Effector memory CD8-positive, alpha-beta T cell (primary cell): Measurements from ENCODE around the gene CDH4.
"Not testable (repeated sequence)": the region's sequence is repeated elsewhere in the genome, so short reads cannot be mapped to it uniquely, and the experiment has no call there.

ENCODE experiments used
- ATAC-seq: fragments of 150-1000 bp; cut with Tn5 transposase; replicated peaks from 2 replicates; pipeline ENCODE4 v1.10.0; 2021; ENCODE audit warnings: mild to moderate bottlenecking, moderate library complexity
- DNase-seq, 3 experiments: peaks; one replicate each; pipeline ENCODE4 v3.0.0; 2021
- H3K27ac Mint-ChIP-seq, 2 donors: one replicate each; pipeline ENCODE4 v1.8.0; 2022; ENCODE audit warnings: mild to moderate bottlenecking in 2 of 2, mixed read lengths in 2 of 2, moderate library complexity in 2 of 2
- H3K27me3 Mint-ChIP-seq, 2 donors: one replicate each; pipeline ENCODE4 v1.8.0; 2022; ENCODE audit warnings: mixed read lengths in 2 of 2
- H3K36me3 Mint-ChIP-seq: one replicate; pipeline ENCODE4 v1.8.0; 2022; ENCODE audit warnings: mild to moderate bottlenecking, moderate library complexity, mixed read lengths; ENCODE audit not compliant: insufficient read depth
- H3K4me1 Mint-ChIP-seq, 2 donors: one replicate each; pipeline ENCODE4 v1.8.0; 2022; ENCODE audit warnings: low read depth in 2 of 2, mixed read lengths in 2 of 2
- H3K4me3 Mint-ChIP-seq, 2 donors: one replicate each; pipeline ENCODE4 v1.8.0; 2022; ENCODE audit warnings: mild to moderate bottlenecking in 2 of 2, mixed read lengths in 2 of 2, moderate library complexity in 2 of 2
- H3K9me3 Mint-ChIP-seq, 2 donors: one replicate each; pipeline ENCODE4 v1.8.0; 2022; ENCODE audit warnings: mixed read lengths in 2 of 2

CDH4 gene

DNA sequence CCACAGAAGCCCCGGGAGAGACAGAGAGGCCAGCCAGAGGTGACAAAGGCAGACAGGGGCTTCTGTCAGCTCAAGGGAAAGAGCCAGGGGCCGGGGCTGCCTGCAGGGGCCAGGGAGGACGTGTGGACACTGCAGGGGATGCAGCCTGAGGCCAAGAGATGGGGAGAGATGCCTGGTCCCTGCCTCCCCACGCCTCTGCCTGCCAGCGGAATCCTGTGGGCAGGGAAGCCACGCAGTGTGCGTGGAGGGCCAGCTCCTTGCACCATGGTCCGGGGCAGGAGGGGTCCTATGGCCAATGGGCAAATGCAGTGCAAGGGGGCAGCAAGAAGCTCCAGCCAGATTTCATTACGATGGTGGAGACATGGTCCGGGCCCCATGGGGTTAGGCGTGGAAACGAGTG lies 224.9 kb downstream of the CDH4 start:
- Mint-ChIP-seq H3K4me3 (no peak overlapping the region), H3K36me3 (no peaks in the 10 kb centered on the region)

DNA sequence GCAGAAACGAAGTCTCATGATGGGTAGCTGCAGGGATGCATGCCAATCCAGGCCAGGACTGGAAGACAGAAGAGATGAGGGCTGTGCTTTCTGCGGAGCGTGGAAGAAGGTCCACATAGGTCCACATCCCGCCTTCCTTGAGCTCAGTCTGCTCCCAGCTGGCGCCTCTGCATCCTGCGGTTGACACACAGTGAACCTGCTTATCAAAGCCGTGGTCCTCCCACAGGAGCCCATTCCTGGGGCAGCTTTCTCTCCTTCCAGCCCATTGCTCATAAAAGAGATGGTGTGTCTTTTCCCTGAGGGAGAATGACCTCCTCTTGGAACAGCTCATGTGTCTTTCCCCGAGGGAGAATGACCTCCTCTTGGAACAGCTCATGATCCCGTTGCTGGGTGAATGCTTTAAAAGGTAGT lies 225.4 kb downstream of the CDH4 start:
- Mint-ChIP-seq H3K4me3 (no peak overlapping the region), H3K27me3 (peaks cover 11 to 36% of the 10 kb centered on the region in 2 donors), H3K4me1 (no peaks in the 10 kb centered on the region), H3K9me3 (peaks cover 2 to 9% of the 10 kb centered on the region in 2 donors), H3K27ac (no peak overlapping the region), H3K36me3 (no peaks in the 10 kb centered on the region)
- DNase-seq, result no peak
- ATAC-seq, result no peak

More for the DNA sequence above, 224.9 kb downstream of the CDH4 start:
- no peaks in the 10 kb centered on the region for H3K4me1 Mint-ChIP-seq
- DNase-seq (no peak), ATAC-seq (no peak)
- peaks cover 2 to 9% of the 10 kb centered on the region in 2 donors for H3K9me3 Mint-ChIP-seq
- H3K27me3 Mint-ChIP-seq, result peaks cover 11 to 36% of the 10 kb centered on the region in 2 donors
- no peak overlapping the region for H3K27ac Mint-ChIP-seq

DNA sequence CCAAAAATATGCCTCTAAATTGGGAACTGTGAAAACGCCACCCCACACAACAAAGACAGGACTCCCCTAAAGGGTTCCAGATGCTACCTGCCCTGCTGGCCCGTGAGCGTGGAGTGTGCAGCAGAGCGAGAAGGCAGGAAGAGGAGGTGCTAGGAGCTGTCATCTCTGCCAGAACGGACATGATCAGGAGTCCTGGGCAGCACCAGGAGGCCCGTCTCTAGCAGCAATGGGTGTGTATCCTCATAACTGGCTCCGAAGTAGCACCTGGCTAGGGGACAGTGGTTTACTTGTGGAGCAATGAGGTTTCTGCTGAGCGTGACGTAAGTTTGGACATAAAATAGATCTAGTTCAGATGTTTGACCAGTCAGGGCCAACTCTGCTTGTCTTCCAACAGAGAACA lies 226.0 kb downstream of the CDH4 start:
- ATAC-seq (no peak), DNase-seq (no peak)
- peaks cover 2 to 9% of the 10 kb centered on the region in 2 donors for H3K9me3 Mint-ChIP-seq
- no peak overlapping the region for H3K27ac Mint-ChIP-seq
- H3K27me3 Mint-ChIP-seq, result peaks cover 11 to 36% of the 10 kb centered on the region in 2 donors
- H3K4me1 Mint-ChIP-seq, result no peaks in the 10 kb centered on the region
- no peaks in the 10 kb centered on the region for H3K36me3 Mint-ChIP-seq
- H3K4me3 Mint-ChIP-seq, result no peak overlapping the region

DNA sequence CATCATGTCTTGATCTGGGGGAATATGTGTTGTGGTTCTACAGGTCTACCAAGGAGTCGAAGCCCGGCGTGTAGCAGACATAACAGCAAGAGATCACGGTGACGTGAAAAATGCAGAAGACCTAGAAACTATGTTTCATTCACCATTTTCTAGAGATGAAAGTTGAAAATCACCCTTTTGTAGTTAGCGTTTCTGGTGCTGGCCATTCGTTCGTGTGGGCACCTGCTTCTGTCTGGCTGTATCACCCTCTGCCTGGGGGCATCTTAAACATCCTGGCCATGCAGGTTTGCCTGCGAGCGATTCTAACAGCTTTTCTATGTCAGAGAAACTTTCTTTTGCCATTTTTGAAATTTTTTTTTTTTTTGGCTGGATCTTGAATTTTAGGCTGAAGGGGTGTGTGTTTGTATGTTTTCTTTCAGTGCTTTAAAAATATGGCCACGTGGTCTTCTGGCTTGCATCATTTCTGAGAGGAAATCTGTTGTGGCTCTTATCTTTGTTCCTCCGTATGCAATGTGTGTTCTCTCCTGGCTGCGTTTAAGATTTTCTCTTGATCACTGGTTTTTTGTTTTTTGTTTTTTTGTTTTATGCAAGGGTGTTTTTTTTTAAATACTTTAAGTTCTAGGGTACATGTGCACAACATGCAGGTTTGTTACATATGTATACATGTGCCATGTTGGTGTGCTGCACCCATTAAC lies 226.7 kb downstream of the CDH4 start:
- Mint-ChIP-seq H3K27me3 (peaks cover 11 to 36% of the 10 kb centered on the region in 2 donors), H3K27ac (no peak overlapping the region), H3K36me3 (no peaks in the 10 kb centered on the region), H3K9me3 (peaks cover 2 to 9% of the 10 kb centered on the region in 2 donors), H3K4me3 (no peak overlapping the region), H3K4me1 (no peaks in the 10 kb centered on the region)
- ATAC-seq (no peak), DNase-seq (no peak)

DNA sequence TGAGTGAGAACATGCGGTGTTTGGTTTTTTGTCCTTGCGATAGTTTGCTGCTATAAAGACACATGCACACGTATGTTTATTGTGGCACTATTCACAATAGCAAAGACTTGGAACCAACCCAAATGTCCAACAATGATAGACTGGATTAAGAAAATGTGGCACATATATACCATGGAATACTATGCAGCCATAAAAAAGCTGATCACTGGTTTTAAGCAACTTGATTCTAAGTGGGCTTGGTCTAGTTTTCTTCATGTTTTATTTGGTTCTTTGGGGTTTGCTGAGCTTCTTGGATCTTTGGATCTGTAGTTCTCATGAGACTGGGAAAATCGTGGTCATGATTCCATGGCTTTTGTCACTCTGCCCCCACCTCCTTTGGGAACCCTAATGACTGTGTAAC lies 227.4 kb downstream of the CDH4 start:
- not testable (repeated sequence) for H3K9me3 Mint-ChIP-seq, DNase-seq
- peaks cover 11 to 36% of the 10 kb centered on the region in 2 donors for H3K27me3 Mint-ChIP-seq

DNA sequence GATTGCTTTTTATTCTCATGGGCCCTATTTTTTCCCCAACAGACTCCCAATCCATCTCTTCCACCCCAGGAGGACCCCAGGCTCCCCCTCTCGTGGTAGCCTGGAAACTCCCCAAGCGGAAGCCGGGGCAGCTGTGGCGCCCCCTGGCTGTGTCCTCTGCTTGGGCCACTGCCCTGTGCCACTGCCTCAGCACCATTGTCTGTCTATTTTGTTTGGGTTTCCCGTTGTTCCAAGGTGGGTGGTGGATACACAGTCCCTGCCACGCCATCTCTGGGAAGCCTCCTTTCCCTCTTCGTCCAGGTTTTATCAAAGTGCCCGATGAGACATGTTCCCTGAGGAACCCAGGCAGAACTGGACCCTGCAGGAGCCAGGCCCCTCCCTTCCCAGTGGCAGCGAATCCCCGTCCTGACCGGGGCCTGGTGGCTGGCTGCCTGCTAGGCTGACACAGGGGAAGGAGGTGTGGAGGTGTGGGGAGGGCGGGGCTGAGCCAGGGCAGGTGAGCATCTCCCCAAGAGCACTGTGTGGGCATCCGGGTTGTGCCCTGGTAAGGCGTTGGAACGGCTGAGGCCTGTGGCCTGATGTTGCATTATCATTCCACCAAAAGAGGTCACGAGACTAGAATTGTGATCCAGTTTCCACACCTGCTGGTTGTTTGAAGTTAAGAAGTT lies 228.2 kb downstream of the CDH4 start:
- Mint-ChIP-seq H3K27ac (no peak overlapping the region), H3K4me1 (no peaks in the 10 kb centered on the region), H3K9me3 (peaks cover 2 to 9% of the 10 kb centered on the region in 2 donors), H3K36me3 (no peaks in the 10 kb centered on the region), H3K4me3 (no peak overlapping the region), H3K27me3 (peaks cover 11 to 36% of the 10 kb centered on the region in 2 donors)
- DNase-seq (no peak), ATAC-seq (no peak)

More for the DNA sequence above, 227.4 kb downstream of the CDH4 start:
- H3K36me3 Mint-ChIP-seq, H3K4me1 Mint-ChIP-seq, ATAC-seq, H3K4me3 Mint-ChIP-seq, H3K27ac Mint-ChIP-seq: not testable (repeated sequence)

DNA sequence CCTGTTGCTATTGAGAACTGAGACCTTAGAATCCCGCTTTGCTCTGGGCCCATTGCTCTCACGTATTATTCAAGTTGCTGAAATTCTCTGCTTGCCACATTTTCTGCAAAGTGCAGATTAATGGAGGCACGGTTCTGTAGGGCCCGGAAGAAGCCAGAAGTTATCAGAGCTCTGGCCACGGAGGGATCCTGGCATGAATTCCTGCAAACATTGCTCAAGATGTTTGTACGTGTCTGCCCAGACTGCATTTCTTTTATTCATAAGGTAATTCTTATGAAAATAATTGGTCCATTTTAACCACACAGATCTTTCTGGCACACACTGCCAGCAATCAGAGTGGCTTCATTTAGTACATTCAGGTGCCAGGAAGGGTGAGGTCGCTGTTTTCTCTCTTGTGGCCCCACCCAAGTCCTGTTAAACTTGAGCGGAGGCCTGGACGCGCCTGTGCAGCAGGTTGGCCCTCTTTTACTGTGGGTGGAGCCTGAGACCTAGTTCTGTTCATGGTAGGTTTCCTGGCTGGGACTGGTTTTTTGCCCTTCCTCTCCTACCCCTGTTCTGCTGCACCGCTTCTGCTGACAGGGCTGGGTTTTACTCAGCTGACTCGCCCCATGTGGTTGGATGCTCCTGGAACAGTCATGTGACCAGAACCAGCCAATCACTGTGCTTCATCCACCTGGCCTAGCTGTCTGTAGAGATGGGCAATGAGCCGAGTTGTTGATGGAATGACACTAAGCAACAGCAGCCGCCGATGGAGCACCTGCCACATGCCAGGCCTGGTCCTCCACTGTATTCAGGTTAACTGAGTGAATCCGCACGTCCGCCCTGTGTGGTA lies 230.2 kb downstream of the CDH4 start:
- Mint-ChIP-seq H3K4me1 (no peaks in the 10 kb centered on the region), H3K9me3 (peaks cover 0 to 2% of the 10 kb centered on the region in 2 donors), H3K36me3 (no peaks in the 10 kb centered on the region), H3K4me3 (no peak overlapping the region), H3K27ac (no peak overlapping the region), H3K27me3 (peaks cover 11 to 18% of the 10 kb centered on the region in 2 donors)
- ATAC-seq (no peak), DNase-seq (no peak)

DNA sequence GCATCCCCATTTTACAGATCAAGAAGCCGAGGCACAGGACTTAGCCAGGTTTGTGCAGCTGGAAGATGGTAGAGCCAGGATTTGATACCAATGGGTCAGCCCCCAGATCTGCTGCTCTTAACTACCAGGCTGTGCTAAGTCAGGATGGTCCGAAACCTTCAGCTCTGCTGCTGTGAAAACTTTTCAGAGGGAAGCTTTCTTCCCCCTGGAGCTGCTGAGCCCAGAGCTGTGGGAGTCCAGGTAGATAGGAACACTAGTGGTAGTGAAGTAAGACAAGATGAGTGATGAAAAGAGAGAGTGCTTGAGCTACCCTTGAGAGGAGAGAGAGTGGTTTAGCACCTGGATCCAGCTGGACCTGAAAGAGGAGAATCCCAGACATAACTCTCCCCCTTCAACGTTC lies 230.8 kb downstream of the CDH4 start:
- no peaks in the 10 kb centered on the region for H3K36me3 Mint-ChIP-seq
- no peak overlapping the region for H3K27ac Mint-ChIP-seq
- H3K4me1 Mint-ChIP-seq, result no peaks in the 10 kb centered on the region
- peaks cover 7 to 12% of the 10 kb centered on the region in 2 donors for H3K27me3 Mint-ChIP-seq
- DNase-seq, result no peak
- peaks cover 0 to 2% of the 10 kb centered on the region in 2 donors for H3K9me3 Mint-ChIP-seq
- no peak for ATAC-seq
- H3K4me3 Mint-ChIP-seq, result no peak overlapping the region

DNA sequence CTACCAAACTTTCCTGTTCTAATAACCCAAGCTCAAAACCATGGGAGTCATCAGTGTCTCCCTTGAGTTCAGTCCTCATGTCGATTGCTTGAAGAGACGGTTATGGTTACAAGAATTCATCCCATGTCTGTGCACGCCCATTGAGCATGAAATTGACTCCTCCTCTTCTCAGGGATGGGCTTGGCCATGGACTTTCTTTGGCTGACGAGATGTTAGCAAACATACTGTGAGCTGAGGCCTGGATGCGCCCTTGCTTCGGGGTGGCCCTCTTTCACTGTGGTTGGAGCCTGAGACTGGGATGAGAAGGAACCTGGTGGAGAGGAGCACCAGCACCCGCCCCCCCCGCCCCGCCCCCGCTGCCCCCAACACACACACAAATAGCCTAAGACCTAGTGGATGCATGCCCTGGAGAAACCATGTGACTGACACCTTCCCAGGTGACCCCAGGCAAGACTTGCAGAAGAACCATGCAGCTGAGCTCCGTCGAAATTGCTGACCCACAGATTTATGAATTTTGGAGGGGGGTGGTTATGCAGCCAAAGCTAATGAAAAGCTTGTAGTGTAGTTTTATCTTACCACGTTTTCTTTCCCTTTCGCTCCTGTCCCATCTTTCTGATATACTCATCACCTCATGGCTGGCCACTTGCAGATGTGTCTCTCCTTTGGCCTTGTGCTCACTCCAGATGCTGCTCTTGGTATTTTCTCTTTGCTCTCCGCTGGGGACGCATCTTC lies 231.4 kb downstream of the CDH4 start:
- Mint-ChIP-seq H3K36me3 (no peaks in the 10 kb centered on the region), H3K27ac (no peak overlapping the region), H3K4me3 (no peak overlapping the region), H3K27me3 (peaks cover under 1 to 6% of the 10 kb centered on the region in 2 donors), H3K4me1 (no peaks in the 10 kb centered on the region), H3K9me3 (peaks cover 0 to under 1% of the 10 kb centered on the region in 2 donors)
- no peak for ATAC-seq
- no peak for DNase-seq

DNA sequence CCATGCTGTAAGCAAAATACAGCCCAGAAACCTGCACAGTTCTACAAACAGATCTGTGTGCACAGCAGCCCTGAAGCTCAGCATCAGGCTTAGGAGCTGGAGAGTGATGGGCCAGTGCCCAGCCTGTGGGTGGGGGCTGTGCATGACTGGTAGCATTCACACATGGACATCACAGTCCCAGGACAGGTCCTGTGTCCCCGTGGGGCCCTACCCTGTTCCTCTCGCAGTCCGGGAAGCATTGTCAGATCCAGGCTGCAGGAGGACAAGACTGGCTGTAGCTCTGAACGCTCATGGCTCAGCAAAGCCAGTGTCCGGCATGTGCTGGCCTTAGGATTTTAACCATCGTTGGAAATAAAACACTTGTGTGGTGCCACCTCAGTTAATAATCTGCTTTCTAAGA lies 234.1 kb downstream of the CDH4 start:
- Mint-ChIP-seq H3K27ac (no peak overlapping the region), H3K36me3 (no peaks in the 10 kb centered on the region), H3K4me1 (no peaks in the 10 kb centered on the region), H3K27me3 (no peaks in the 10 kb centered on the region), H3K9me3 (no peaks in the 10 kb centered on the region), H3K4me3 (no peak overlapping the region)
- DNase-seq (no peak), ATAC-seq (no peak)

DNA sequence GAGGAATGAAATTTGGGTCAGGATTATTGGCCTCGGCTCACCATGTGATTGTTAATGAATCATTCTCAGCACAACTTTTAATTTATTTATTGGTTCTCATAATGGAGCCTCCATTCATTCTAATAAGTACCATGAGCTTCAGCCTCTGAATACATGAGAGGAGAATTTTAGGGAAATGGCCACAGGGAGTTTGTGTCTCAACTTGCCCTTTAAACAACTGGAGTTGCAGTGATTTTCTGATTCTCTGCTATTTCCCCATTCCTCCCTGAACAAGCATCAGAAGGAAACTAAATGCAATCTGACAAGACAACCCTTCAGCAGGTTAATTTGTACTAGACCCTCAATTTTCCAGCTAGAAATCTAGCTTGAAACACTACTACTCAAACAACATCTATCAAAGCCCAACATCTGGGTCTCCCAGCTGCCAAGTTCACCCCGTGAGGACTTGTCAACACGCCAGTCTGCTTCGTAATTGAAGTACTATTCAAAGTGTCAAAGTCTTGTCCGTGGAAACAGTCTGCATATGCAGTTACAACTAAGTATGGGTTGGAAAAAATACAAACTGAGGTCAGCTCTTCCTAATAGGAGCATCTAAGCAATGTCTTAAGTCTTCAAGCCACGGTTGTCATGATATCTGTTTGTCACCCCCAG lies 235.4 kb downstream of the CDH4 start:
- H3K27ac Mint-ChIP-seq, result no peak overlapping the region

DNA sequence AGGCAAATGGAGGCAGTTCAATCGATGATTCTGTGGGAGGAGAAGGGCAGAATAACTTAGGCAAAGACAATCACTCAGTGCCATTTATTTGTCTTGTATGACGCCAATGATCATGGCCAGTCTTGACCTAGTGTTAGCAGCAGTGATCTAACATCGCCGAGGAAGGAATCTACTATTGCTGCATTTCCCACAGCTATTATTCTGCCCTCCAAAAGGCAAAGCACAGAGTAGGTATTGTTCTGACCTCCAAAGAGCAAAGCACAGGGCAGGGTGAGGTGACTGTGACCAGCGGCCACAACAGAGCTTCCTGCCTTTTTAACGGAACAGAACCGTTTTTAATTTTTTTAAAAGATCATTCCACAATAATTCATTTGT lies 235.9 kb downstream of the CDH4 start:
- Mint-ChIP-seq H3K9me3 (no peaks in the 10 kb centered on the region), H3K4me1 (no peaks in the 10 kb centered on the region), H3K27ac (no peak overlapping the region), H3K36me3 (no peaks in the 10 kb centered on the region), H3K27me3 (no peaks in the 10 kb centered on the region), H3K4me3 (no peak overlapping the region)
- DNase-seq (no peak), ATAC-seq (no peak)

More for the DNA sequence above, 235.4 kb downstream of the CDH4 start:
- no peaks in the 10 kb centered on the region for H3K36me3 Mint-ChIP-seq
- no peaks in the 10 kb centered on the region for H3K27me3 Mint-ChIP-seq
- no peaks in the 10 kb centered on the region for H3K4me1 Mint-ChIP-seq
- ATAC-seq (no peak), DNase-seq (no peak)
- no peaks in the 10 kb centered on the region for H3K9me3 Mint-ChIP-seq
- no peak overlapping the region for H3K4me3 Mint-ChIP-seq

DNA sequence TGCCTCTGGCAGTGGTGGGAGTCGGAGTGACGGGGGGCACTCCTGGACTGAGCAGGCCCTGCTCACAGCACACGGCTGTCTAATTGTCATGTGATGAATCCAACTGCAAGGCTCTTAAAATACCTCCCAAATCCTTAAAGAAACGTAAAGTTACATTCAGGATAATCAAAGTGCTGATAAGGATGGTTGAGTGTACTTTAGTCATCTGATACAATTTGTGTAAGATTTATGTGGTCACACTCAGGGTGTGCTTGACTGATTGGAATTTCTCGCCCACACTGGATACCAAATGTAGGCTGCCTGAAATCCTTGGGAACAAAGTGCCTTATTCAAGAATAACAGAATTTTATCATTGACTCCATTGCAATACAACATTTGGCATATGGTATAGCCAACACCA lies 238.7 kb downstream of the CDH4 start:
- H3K9me3 Mint-ChIP-seq, result no peaks in the 10 kb centered on the region
- H3K36me3 Mint-ChIP-seq, result no peaks in the 10 kb centered on the region
- no peak overlapping the region for H3K27ac Mint-ChIP-seq

More for the DNA sequence above, 238.7 kb downstream of the CDH4 start:
- DNase-seq (no peak), ATAC-seq (no peak)
- Mint-ChIP-seq H3K27me3 (peaks cover 5 to 7% of the 10 kb centered on the region in 2 donors), H3K4me3 (no peak overlapping the region), H3K4me1 (no peaks in the 10 kb centered on the region)
